Erythroblast (primary cell): ENCODE results near the gene TSFM.

Experiments
- DNase-seq, 2 experiments: peaks; one replicate each; lab custom pipeline; 2025; lab: John Stamatoyannopoulos, UW
- GATA1 ChIP-seq: IDR thresholded peaks from 2 replicates; pipeline ENCODE4 v1.6.1; 2011; ENCODE audit warnings: low read depth, mild to moderate bottlenecking, control low read depth, low read length, moderate library complexity
- POLR2A ChIP-seq: IDR thresholded peaks from 2 replicates; pipeline ENCODE4 v1.6.1; 2011; ENCODE audit warnings: mild to moderate bottlenecking, low read length

Gene TSFM

DNA sequence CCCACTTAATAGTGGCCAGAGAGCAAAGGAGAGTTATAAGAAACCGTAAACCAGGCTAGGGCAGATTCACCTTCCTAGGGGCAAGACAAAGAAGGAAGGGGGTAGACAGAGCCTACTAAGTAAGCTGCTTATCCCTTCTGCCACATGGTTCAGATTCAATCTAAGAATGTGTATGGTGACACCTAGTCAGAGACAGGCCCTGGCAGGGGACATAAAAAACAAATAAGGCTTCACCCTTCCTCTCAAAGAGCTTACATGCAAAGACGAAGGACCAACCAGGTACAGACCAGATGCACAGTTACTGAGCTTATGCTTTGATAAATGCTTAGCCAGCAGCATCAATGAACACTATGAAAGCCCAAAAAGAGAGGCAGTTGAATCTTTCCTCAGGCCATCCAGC lies 20.1 kb upstream of the TSFM start:
- DNase-seq = no peak
- TF ChIP-seq GATA1 (no peak), POLR2A (no peak)

DNA sequence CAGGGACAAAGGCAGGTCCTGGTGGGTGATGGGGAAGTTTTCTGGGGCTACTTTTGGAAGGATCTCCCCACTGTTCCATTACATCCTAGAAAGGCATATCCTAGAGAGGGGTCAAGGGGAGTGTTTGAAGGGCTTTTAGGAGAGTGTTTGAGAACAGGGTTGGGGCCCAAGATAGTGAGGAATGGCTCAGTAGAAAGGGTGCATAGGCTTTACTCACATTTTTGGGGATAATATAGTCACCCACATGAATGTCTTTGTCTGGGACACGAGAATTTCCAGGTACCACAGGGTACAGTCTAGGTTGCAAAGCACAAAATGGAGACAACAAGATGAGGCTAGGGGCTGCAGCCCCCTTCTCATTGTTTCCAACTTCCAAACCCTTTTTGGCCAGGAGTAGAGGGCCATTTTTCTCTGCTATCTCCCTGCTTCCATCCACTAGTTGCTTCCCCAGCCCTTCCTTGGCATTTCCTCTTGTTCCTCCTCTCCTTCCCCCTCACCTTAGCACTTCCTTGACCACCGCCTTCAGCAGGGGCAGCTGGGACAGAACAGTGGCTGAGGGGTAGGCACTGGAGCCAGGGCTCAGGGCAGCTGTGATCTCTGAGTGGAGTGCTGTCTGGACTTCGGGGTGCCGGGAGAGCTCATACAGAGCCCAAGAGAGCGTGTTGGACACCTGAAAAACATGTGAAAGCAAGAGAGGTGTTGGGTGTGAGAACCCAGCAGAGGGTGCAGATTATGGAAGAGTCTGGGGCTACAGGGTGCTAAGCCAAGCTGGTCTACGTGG lies 18.5 kb upstream of the TSFM start:
- no peak for TF ChIP-seq POLR2A
- no peak for TF ChIP-seq GATA1
- DNase-seq = no peak

DNA sequence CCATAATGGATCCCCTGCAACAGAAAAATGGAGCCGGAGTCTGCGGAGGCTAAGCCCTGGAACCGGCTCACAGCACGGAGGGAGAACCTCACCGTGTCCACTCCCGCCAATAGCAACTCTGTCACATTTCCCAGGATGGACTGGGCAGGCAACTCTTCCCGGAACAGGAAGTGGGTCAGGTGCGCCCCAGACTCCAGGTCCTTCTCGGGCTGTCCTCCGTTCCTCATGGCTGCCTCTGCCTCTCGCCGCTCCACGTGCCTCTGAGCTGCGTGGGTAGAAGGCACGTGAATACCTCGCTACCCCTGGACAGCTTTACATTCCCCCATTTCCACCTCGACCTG lies 18.0 kb upstream of the TSFM start:
- no peak for TF ChIP-seq POLR2A
- no peak for TF ChIP-seq GATA1
- DNase-seq = no peak

GRCh38 chr12:57765003-57765697 lies 17.4 kb upstream of the TSFM start:
- TF ChIP-seq GATA1 (no peak), POLR2A (no peak)
- peak; percentile 52 to 61 for DNase-seq

GRCh38 chr12:57765698-57766463 lies 16.7 kb upstream of the TSFM start:
- TF ChIP-seq GATA1 (no peak), POLR2A (no peak)
- no peak for DNase-seq

- DNase-seq = peak; percentile 29 to 34
- TF ChIP-seq GATA1 (no peak), POLR2A (peak; percentile 47)
These were observed 15.9 kb upstream of the TSFM start, which contains the start of gene CYP27B1 for GRCh38 chr12:57766464-57767304. Gene CYP27B1, minus strand, starts transcription at chr12:57767078. Its CDS starts 37 bp downstream, at chr12:57767041.

- no peak for TF ChIP-seq GATA1
- no peak for TF ChIP-seq POLR2A
- DNase-seq = no peak
These were observed 15.3 kb upstream of the TSFM start for GRCh38 chr12:57767305-57767698.

- TF ChIP-seq POLR2A (no peak), GATA1 (no peak)
- DNase-seq = no peak
These were observed 14.7 kb upstream of the TSFM start for GRCh38 chr12:57767876-57768275.

GRCh38 chr12:57769594-57769993 lies 13.0 kb upstream of the TSFM start:
- TF ChIP-seq GATA1 (no peak), POLR2A (no peak)
- no peak for DNase-seq

DNA sequence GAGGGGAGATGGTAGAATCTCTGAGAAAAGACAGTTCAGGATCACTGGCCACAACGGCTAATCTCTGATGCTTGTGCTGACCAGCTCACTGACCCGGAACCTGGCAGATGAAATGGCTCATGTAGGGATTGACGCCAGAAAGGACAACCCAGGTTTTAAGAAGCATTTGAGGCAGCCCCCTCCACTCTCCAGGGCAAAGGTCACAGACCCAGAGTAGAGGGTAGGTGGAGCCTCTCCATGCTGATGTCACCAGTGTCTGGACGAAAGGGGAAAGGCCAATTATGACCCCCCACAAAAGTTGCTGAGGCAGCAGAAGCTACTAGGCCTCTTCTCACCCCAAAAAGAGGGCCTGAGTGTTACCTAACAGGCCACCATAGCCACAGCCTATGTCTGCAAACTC lies 11.9 kb upstream of the TSFM start:
- DNase-seq = no peak
- TF ChIP-seq GATA1 (no peak), POLR2A (no peak)

- TF ChIP-seq POLR2A (no peak), GATA1 (no peak)
- DNase-seq = peak; percentile 94
These were observed 11.2 kb upstream of the TSFM start for GRCh38 chr12:57771236-57771872.

GRCh38 chr12:57771873-57772428 lies 10.6 kb upstream of the TSFM start, which contains the start of gene METTL1:
Gene METTL1, minus strand, starts transcription at chr12:57772105. Its CDS starts 22 bp downstream, at chr12:57772083.
- peak; percentile 96 to 98 for DNase-seq
- TF ChIP-seq GATA1 = no peak
- peak; percentile 85 for TF ChIP-seq POLR2A
